SKM-1 (cell line): ENCODE measurements around the gene SKI.
"Not testable (repeated sequence)": the region's sequence is repeated elsewhere in the genome, so short reads cannot be mapped to it uniquely, and the experiment has no call there.

Experiments used
- DNase-seq: peaks from one replicate; lab custom pipeline; 2025; ENCODE audit not compliant: unreplicated experiment; lab: John Stamatoyannopoulos, UW

Gene SKI

GRCh38 chr1:2290595-2291510 is 62.7 kb downstream of the SKI start:
- DNase-seq = peak; percentile 98

- no peak for DNase-seq
Observed at GRCh38 chr1:2291577-2291976, 63.5 kb downstream of the SKI start.

GRCh38 chr1:2292725-2293450 is 64.8 kb downstream of the SKI start:
- DNase-seq = no peak

GRCh38 chr1:2294033-2294724 is 66.1 kb downstream of the SKI start:
- no peak for DNase-seq

- no peak for DNase-seq
Observed at GRCh38 chr1:2294725-2295078, 66.6 kb downstream of the SKI start.

- no peak for DNase-seq
Observed at GRCh38 chr1:2295526-2295925, 67.4 kb downstream of the SKI start.

GRCh38 chr1:2296211-2296610 is 68.1 kb downstream of the SKI start:
- not testable (repeated sequence) for DNase-seq

- DNase-seq = no peak
Observed at GRCh38 chr1:2296614-2297013, 68.5 kb downstream of the SKI start.

GRCh38 chr1:2297246-2298011 is 69.3 kb downstream of the SKI start:
- DNase-seq = no peak

GRCh38 chr1:2298685-2299084 is 70.6 kb downstream of the SKI start:
- DNase-seq = no peak

- DNase-seq = no peak
Observed at GRCh38 chr1:2299131-2299627, 71.1 kb downstream of the SKI start.

- DNase-seq = no peak
Observed at GRCh38 chr1:2300004-2300771, 72.1 kb downstream of the SKI start.

GRCh38 chr1:2300851-2301606 is 72.9 kb downstream of the SKI start:
- no peak for DNase-seq

- no peak for DNase-seq
Observed at GRCh38 chr1:2301607-2302291, 73.6 kb downstream of the SKI start.

- DNase-seq = no peak
Observed at GRCh38 chr1:2302292-2302925, 74.3 kb downstream of the SKI start.

- no peak for DNase-seq
Observed at GRCh38 chr1:2303016-2303775, 75.1 kb downstream of the SKI start.

- no peak for DNase-seq
Observed at GRCh38 chr1:2303781-2304180, 75.7 kb downstream of the SKI start.

- DNase-seq = no peak
Observed at GRCh38 chr1:2304282-2304681, 76.2 kb downstream of the SKI start.
